Adrenal gland (tissue), 5 donors: ENCODE measurements around the gene THADA.

Source experiments
- CTCF ChIP-seq, 6 experiments: fragments of 450-650 bp in 4 of 6; fragments of 200-600 bp in 2 of 6; sonication (generic) in 1 of 6; IDR thresholded peaks; 1 replicate in 5 of 6; 2 replicates in 1 of 6; pipeline versions ENCODE4 v1.5.1 to v1.8.0; 2016 to 2021; ENCODE audit warnings: antibody characterized with exemption in 6 of 6, mild to moderate bottlenecking in 2 of 6, moderate library complexity in 1 of 6
- POLR2A ChIP-seq, 2 donors: fragments of 450-650 bp; IDR thresholded peaks; one replicate each; pipeline ENCODE4 v1.6.1; 2017; ENCODE audit warnings: antibody characterized with exemption in 2 of 2, mild to moderate bottlenecking in 2 of 2, moderate library complexity in 1 of 2
- donor health status: DM: no; HTN: no; CAD: no.

GRCh38 chr2:43460174-43460546 is 135.7 kb downstream of the THADA start:
- no peak for TF ChIP-seq CTCF (IDR thresholded peaks at IDR 0.05)
- TF ChIP-seq POLR2A (IDR thresholded peaks at IDR 0.05) = no peak
